Panc1 (cell line): ENCODE measurements around the gene GATA5.

Experiments
- CTCF ChIP-seq: fragments of 450-650 bp; IDR thresholded peaks from 2 replicates; pipeline ENCODE4 v1.5.1; 2017; ENCODE audit warnings: mild to moderate bottlenecking
- POLR2AphosphoS5 ChIP-seq: IDR thresholded peaks from 2 replicates; pipeline ENCODE4 v1.6.1; 2012; ENCODE audit warnings: mild to moderate bottlenecking, low read depth, low read length, moderate library complexity
- SIN3A ChIP-seq: IDR thresholded peaks from 2 replicates; pipeline ENCODE4 v1.6.1; 2012; ENCODE audit warnings: low read depth, mild to moderate bottlenecking, low read length, moderate library complexity, borderline replicate concordance; ENCODE audit not compliant: insufficient read depth
- TCF7L2 ChIP-seq: IDR thresholded peaks from 2 replicates; pipeline ENCODE4 v1.6.1; 2011; ENCODE audit warnings: mild to moderate bottlenecking, low read depth, low read length, inconsistent platforms

DNA sequence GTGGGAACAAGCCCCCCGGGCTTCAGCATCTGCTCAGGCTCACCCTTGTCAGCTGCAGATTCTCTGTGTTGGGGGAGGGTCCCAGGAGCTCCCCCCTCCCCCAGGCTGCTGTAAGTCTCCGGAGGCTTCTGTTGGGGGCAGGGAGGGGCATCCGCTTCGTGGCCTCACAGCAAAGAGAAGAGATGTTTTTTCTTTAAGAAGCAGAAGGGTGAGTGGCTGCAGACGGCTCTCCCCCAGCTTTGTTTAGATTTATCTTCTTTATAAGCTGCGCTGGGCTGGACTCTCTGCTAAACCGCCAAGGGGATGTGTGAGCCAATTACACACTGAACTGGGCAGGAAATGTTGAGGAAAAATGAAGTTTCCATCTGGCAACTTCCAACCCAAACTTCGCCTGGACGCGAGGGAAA is 48.7 kb upstream of the GATA5 start:
- TF ChIP-seq SIN3A, result no peak
- TF ChIP-seq TCF7L2, result no peak
- no peak for TF ChIP-seq POLR2AphosphoS5
- TF ChIP-seq CTCF, result no peak
